Fibroblast of lung (primary cell): Measurements from ENCODE around the gene INPP5K. TPM values are rescaled to one million over a fixed set of nuclear protein-coding genes. Genes with fewer than 3 reads are reported as not detected.

Experiments
- DNase-seq, 2 donors: peaks; one replicate each; pipeline versions ENCODE4 v3.0.0 to v3.0.0-alpha.2; 2010; ENCODE audit warnings: low read depth in 2 of 2
- H2AFZ ChIP-seq: 2 replicates; pipeline ENCODE4 v1.5.1; 2012; ENCODE audit warnings: low read length, control low read depth, inconsistent platforms
- H3K27ac ChIP-seq: 2 replicates; pipeline ENCODE4 v1.5.1; 2011; ENCODE audit warnings: low read length, control low read depth; ENCODE audit not compliant: insufficient read depth
- H3K27me3 ChIP-seq: 2 replicates; pipeline ENCODE4 v1.5.1; 2011; ENCODE audit warnings: mild to moderate bottlenecking, low read length; ENCODE audit not compliant: control insufficient read depth, insufficient read depth
- H3K36me3 ChIP-seq: 2 replicates; pipeline ENCODE4 v1.5.1; 2011; ENCODE audit warnings: low read length; ENCODE audit not compliant: control insufficient read depth, insufficient read depth
- H3K4me1 ChIP-seq: 2 replicates; pipeline ENCODE4 v1.5.1; 2011; ENCODE audit warnings: low read length; ENCODE audit not compliant: control insufficient read depth, insufficient read depth; ENCODE audit errors: extremely low read depth
- H3K4me2 ChIP-seq: 2 replicates; pipeline ENCODE4 v1.5.1; 2011; ENCODE audit warnings: low read length, control low read depth; ENCODE audit not compliant: insufficient read depth; ENCODE audit errors: extremely low read depth
- H3K4me3 ChIP-seq, 4 experiments: fragments of 200-600 bp in 1 of 4; sonication (generic) in 1 of 4; replicated peaks in 1 of 4; 2 replicates each; pipeline ENCODE4 v1.5.1; 2011 to 2016; ENCODE audit warnings: low read length in 4 of 4, low read depth in 3 of 4, mild to moderate bottlenecking in 3 of 4, control low read depth in 2 of 4, inconsistent platforms in 1 of 4, mixed read lengths in 1 of 4; ENCODE audit not compliant: insufficient read depth in 1 of 4; ENCODE audit errors: control extremely low read depth in 1 of 4
- H3K79me2 ChIP-seq: 2 replicates; pipeline ENCODE4 v1.5.1; 2012; ENCODE audit warnings: mild to moderate bottlenecking, low read length, inconsistent platforms; ENCODE audit not compliant: control insufficient read depth, insufficient read depth
- H3K9ac ChIP-seq: 2 replicates; pipeline ENCODE4 v1.5.1; 2011; ENCODE audit warnings: mild to moderate bottlenecking, low read length, control low read depth; ENCODE audit not compliant: insufficient read depth
- H3K9me3 ChIP-seq: 2 replicates; pipeline ENCODE4 v1.5.1; 2012; ENCODE audit warnings: low read depth, low read length; ENCODE audit not compliant: control insufficient read depth, insufficient read depth
- H4K20me1 ChIP-seq: 2 replicates; pipeline ENCODE4 v1.5.1; 2011; ENCODE audit warnings: low read length; ENCODE audit not compliant: control insufficient read depth, insufficient read depth; ENCODE audit errors: extremely low read depth
- CTCF ChIP-seq, 2 donors: IDR thresholded peaks in 1 of 2; conservative IDR thresholded peaks in 1 of 2; 1 replicate in 1 of 2; 2 replicates in 1 of 2; pipeline ENCODE4 v1.5.1; 2011 to 2012; ENCODE audit warnings: low read length in 2 of 2, control low read depth in 1 of 2, inconsistent platforms in 1 of 2, low read depth in 1 of 2, mild to moderate bottlenecking in 1 of 2
- EZH2 ChIP-seq: IDR thresholded peaks from 2 replicates; pipeline ENCODE4 v1.5.1; 2012; ENCODE audit warnings: low read length, control low read depth, mild to moderate bottlenecking; ENCODE audit errors: missing control alignments
- polyA plus RNA-seq, 2 donors: library from polyadenylated mRNA; depleted of rRNA in 1 of 2; stranded (reverse) in 1 of 2; unstranded in 1 of 2; fragments of >200 nt; gene quantifications; 2 replicates each; pipeline ENCODE4 v1.2.1, GENCODE V29; 2011 to 2012; ENCODE audit warnings: missing spikeins in 1 of 2
- total RNA-seq: library from RNA; depleted of rRNA; stranded (reverse); fragments of >200 nt; gene quantifications from 2 replicates; pipeline ENCODE4 v1.2.1, GENCODE V29; 2014

Gene INPP5K
- total and polyA plus RNA-seq, 2 donors (not counting 1 experiment from before 2014, with no cell fraction given), result 21.0 to 34.5 TPM

- Histone ChIP-seq H4K20me1 (no peaks in the 10 kb centered on the region), H2AFZ (no peak overlapping the region), H3K27me3 (no peaks in the 10 kb centered on the region), H3K4me3 (no peak overlapping the region), H3K9ac (no peak overlapping the region), H3K9me3 (no peaks in the 10 kb centered on the region), H3K36me3 (peaks cover 13% of the 10 kb centered on the region), H3K4me1 (no peaks in the 10 kb centered on the region), H3K4me2 (no peak overlapping the region), H3K79me2 (peaks cover 5% of the 10 kb centered on the region), H3K27ac (no peak overlapping the region)
- DNase-seq, result no peak
- TF ChIP-seq EZH2, result no peak
- no peak for TF ChIP-seq CTCF (conservative IDR thresholded peaks at IDR 0.05 in 1 of 2, IDR thresholded peaks at IDR 0.05 in 1 of 2; ENCODE audit: low read depth in 1 of 2, low read length in 2 of 2)
Measured at GRCh38 chr17:1551741-1552140, 35.3 kb upstream of the INPP5K start.

DNA sequence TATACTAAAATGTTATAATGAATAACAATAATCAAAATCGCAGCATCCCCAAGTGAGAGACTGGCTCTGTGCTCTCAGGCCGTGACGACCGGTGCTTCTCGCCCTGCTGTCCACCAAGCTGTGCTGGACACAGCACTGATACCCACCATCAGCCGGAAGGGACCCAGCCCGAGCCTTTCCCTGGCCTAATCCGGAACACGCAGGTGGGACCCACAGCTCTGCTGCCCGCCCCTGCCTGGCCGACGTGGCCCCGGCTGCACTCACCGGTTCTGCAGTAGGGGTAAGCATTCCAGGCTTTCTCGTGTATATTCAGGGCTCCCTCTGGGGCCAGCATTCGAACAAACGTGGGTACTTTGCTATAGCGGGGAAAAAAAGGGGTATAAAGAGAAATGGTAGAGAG is 31.6 kb upstream of the INPP5K start:
- H3K36me3 ChIP-seq, result peaks cover 11% of the 10 kb centered on the region
- H3K9me3 ChIP-seq, result no peaks in the 10 kb centered on the region
- H3K27me3 ChIP-seq, result no peaks in the 10 kb centered on the region
- no peak overlapping the region for H3K27ac ChIP-seq
- no peak overlapping the region for H2AFZ ChIP-seq
- H3K9ac ChIP-seq, result no peak overlapping the region
- H3K79me2 ChIP-seq, result no peaks in the 10 kb centered on the region
- no peaks in the 10 kb centered on the region for H4K20me1 ChIP-seq
- no peaks in the 10 kb centered on the region for H3K4me1 ChIP-seq
- TF ChIP-seq CTCF (conservative IDR thresholded peaks at IDR 0.05 in 1 of 2, IDR thresholded peaks at IDR 0.05 in 1 of 2; ENCODE audit: low read depth in 1 of 2, low read length in 2 of 2), result no peak
- TF ChIP-seq EZH2, result no peak
- no peak for DNase-seq
- no peak overlapping the region for H3K4me2 ChIP-seq
- no peak overlapping the region for H3K4me3 ChIP-seq

DNA sequence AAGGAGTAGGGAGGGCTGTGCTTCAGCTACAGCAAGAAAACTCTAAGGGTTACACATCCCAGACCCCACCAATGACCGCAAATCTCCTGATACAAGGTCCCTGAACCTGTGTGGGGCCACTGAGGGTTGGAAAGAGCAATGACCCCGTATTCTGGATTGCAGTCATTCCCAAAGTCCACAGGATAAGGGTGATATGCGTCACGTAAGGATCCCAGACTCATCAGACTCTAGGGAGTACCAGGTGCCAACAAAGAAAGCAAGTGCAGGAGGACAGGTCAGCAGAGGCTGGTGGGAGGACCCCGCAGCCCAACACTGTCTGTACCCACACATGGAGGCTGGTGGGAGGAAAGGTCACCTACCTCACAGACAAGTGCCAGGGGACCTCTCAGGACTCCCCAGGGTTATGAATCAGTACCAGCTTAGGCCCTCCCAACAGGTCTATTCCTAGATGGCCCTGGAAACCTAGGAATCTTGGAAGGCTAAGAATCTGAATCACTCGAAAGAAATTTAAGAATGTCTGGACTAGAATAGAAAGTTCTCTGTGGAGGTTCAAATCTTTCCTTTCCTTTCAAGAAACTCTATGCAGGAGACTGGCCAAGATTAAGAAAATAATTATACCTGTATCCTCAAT is 30.0 kb upstream of the INPP5K start:
- Histone ChIP-seq H3K27ac (no peak overlapping the region), H3K4me1 (no peaks in the 10 kb centered on the region), H3K36me3 (peaks cover 8% of the 10 kb centered on the region), H3K4me2 (no peak overlapping the region), H2AFZ (no peak overlapping the region), H3K27me3 (no peaks in the 10 kb centered on the region), H3K79me2 (no peaks in the 10 kb centered on the region), H3K4me3 (no peak overlapping the region), H3K9me3 (no peaks in the 10 kb centered on the region), H3K9ac (no peak overlapping the region), H4K20me1 (no peaks in the 10 kb centered on the region)
- peak in 1 of 2 donors; percentile 34 for DNase-seq
- TF ChIP-seq CTCF (conservative IDR thresholded peaks at IDR 0.05 in 1 of 2, IDR thresholded peaks at IDR 0.05 in 1 of 2; ENCODE audit: low read depth in 1 of 2, low read length in 2 of 2) (no peak), EZH2 (no peak)
